Measurements from ENCODE around the gene SYK. TPM values are rescaled to one million over a fixed set of nuclear protein-coding genes. Genes with fewer than 3 reads are reported as not detected.

The SYK gene
- total and polyA plus RNA-seq, 2 of the 4 experiments (the other 2 are of a cell fraction), result not detected

- POLR2A ChIA-PET (ENCODE audit: unreplicated experiment), result interaction anchor here (0.5 kb wide), 1 partner anchor 843 kb away, joined by 5 read pairs; no protein-coding TSS in a partner anchor
- H3K9me1 ChIP-seq (ENCODE audit: insufficient read depth, low read length), result 0 out of 2 replicates have a peak, but pooled peaks cover 3% of the 10 kb centered on the region
- intact Hi-C loops (cut with micrococcal nuclease), result no loop called here
Observed at GRCh38 chr9:90894986-90895687, 93.5 kb downstream of the SYK start.

More at GRCh38 chr9:90894986-90895687, 93.5 kb downstream of the SYK start:
- in situ Hi-C loops (cut with MboI; ENCODE audit: low sequenced_read_pairs), result no loop called here
- Histone ChIP-seq H2AK9ac (replicated peaks; ENCODE audit: low read depth, low read length, poor library complexity) (no peak overlapping the region), H2AK5ac (ENCODE audit: low read depth, low read length) (no peak overlapping the region), H4K20me1 (ENCODE audit: insufficient read depth, low read length) (no peaks in the 10 kb centered on the region), H3K4me3 (ENCODE audit: insufficient read depth, low read depth, low read length) (no peak overlapping the region), H3K4me2 (ENCODE audit: low read depth, low read length) (no peak overlapping the region), H3K27ac (ENCODE audit: insufficient read depth, low read length) (no peak overlapping the region), H2AFZ (replicated peaks; ENCODE audit: low read length, poor library complexity) (no peak overlapping the region), H3K9me3 (ENCODE audit: control insufficient read depth, insufficient read depth, low read length) (no peaks in the 10 kb centered on the region), H3K27me3 (ENCODE audit: control insufficient read depth, insufficient read depth, low read length) (peaks cover 28% of the 10 kb centered on the region), H3K36me3 (ENCODE audit: control insufficient read depth, insufficient read depth, low read length) (no peaks in the 10 kb centered on the region), H3K14ac (replicated peaks; ENCODE audit: low read depth, low read length) (no peak overlapping the region), H4K91ac (ENCODE audit: insufficient read depth, low read depth, low read length) (no peak overlapping the region), H2BK5ac (ENCODE audit: low read depth, low read length, poor library complexity, severe bottlenecking) (no peak overlapping the region), H3K4me1 (ENCODE audit: control insufficient read depth, insufficient read depth, low read length) (no peaks in the 10 kb centered on the region), H3K56ac (ENCODE audit: extremely low read depth, insufficient read depth, low read length) (no peak overlapping the region), H2BK120ac (ENCODE audit: low read depth, low read length) (no peak overlapping the region), H2BK15ac (ENCODE audit: low read depth, low read length) (no peak overlapping the region), H3K23ac (ENCODE audit: low read depth, low read length) (no peak overlapping the region), H3K9ac (ENCODE audit: low read depth, low read length) (no peak overlapping the region), H3K79me1 (ENCODE audit: low read depth in 1 of 2, low read length in 2 of 2) (no peaks in the 10 kb centered on the region), H4K5ac (ENCODE audit: low read depth, low read length) (no peak overlapping the region), H3K18ac (ENCODE audit: low read depth, low read length) (no peak overlapping the region), H2BK20ac (ENCODE audit: low read depth, low read length) (no peak overlapping the region), H3K4ac (ENCODE audit: low read depth, low read length) (no peak overlapping the region), H4K8ac (ENCODE audit: low read depth in 2 of 2, low read length in 2 of 2) (no peak overlapping the region)
- WGBS, 2 experiments (ENCODE audit: extremely low coverage in 2 of 2, insufficient read length in 1 of 2), result 82% methylated on average over 11 of the region's 16 CpGs; no CpG with 5 or more reads in 1 of the 2 experiments
- DNase-seq (no peak), ATAC-seq (ENCODE audit: low read depth) (no peak)
- no peak for TF ChIP-seq RCOR1 (IDR thresholded peaks at IDR 0.05; ENCODE audit: insufficient replicate concordance, low read length)
- no peak for TF ChIP-seq MAZ (IDR thresholded peaks at IDR 0.05; ENCODE audit: borderline replicate concordance, low read depth, low read length)
- TF ChIP-seq MAFK (IDR thresholded peaks at IDR 0.05; ENCODE audit: low read depth, low read length), result peak; percentile 22; the same call in 1 of the 2 replicates
- no peak for TF ChIP-seq NFE2L2 (IDR thresholded peaks at IDR 0.05; ENCODE audit: low read depth, low read length)
- TF ChIP-seq CTCF (conservative IDR thresholded peaks at IDR 0.05; ENCODE audit: low read depth, low read length), result peak; percentile 42
- TF ChIP-seq FOS (IDR thresholded peaks at IDR 0.05; ENCODE audit: low read depth, low read length), result no peak
- TF ChIP-seq BHLHE40 (IDR thresholded peaks at IDR 0.05; ENCODE audit: low read depth, low read length), result no peak
- TF ChIP-seq RAD21 (IDR thresholded peaks at IDR 0.05; ENCODE audit: low read length), result peak; percentile 36
- TF ChIP-seq CEBPB (IDR thresholded peaks at IDR 0.05; ENCODE audit: low read depth, low read length), result no peak
- peak; percentile 28; the same call in 1 of the 2 replicates for TF ChIP-seq SMC3 (IDR thresholded peaks at IDR 0.05; ENCODE audit: low read depth, low read length)
- TF ChIP-seq USF2 (IDR thresholded peaks at IDR 0.05; ENCODE audit: low read depth, low read length), result no peak
- no TSS peak for BruUV-seq (replicated peaks)
- CTCF ChIA-PET, result no interaction called here
- dilution Hi-C loops (cut with HindIII; ENCODE audit: low sequenced_read_pairs, unreplicated experiment), result no loop called here
